EH (cell line): Measurements from ENCODE around the gene KRT31.
A peak's percentile ranks its signal among the peaks of the same experiment; 100 is the strongest.
"Not testable (repeated sequence)": the region's sequence is repeated elsewhere in the genome, so short reads cannot be mapped to it uniquely, and the experiment has no call there.

Experiments
- DNase-seq: peaks from one replicate; pipeline ENCODE4 v3.0.0-alpha.2; 2015; ENCODE audit warnings: low read depth

Gene KRT31

DNA sequence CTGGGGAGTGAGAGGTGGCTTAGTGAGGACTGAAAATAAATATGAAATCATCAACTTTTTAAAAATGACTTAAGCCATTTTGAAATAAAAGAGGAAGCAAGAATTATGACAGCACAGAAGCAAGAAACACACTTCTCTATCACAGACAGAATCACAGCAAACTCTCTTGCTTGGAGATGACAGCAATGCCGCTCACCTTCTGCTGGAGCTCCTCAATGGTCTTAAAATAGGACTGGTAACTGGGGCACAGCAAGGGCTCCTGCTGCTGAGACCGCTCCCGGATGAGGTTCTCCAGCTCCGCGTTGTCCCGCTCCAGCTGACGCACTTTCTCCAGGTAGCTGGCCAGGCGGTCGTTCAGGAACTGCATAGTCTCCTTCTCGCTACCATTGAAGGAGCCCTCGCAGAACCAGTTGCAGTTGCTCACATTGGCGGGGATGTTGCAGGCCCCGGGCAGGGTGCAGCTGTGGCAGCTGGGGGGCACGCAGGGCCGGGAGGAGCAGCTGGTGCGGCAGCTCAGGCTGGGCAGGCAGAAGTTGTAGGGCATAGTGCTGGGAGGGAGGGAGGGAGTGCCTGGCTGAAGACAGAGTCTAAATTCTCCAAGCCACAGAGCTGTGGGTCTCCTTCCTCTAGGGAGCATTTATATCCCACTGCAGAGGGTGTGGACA lies at the start of gene KRT31:
KRT31 (minus strand) TSS at position 613 of the 665 bp plus-strand sequence; CDS start at position 544, 69 bp downstream.
- DNase-seq: no peak

DNA sequence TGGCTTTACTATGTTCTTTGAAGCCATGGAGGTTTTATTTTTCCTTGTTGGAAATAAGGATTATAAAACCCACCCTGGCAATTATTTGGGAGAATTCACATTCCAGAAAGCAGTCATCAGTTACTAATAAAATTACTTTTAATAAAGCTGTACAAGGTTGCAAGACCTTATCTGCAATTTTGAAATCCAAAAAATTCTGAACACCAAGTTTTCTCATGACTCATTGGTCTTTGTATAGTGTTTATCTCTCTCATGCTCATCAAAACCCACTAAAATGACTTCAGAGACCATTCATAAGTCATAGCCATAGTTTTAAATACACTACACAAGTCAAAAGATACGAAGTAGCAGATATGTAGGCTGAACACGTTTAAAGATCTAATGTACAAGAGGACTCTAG lies 49.4 kb upstream of the KRT31 start:
- peak; percentile 90 for DNase-seq

DNA sequence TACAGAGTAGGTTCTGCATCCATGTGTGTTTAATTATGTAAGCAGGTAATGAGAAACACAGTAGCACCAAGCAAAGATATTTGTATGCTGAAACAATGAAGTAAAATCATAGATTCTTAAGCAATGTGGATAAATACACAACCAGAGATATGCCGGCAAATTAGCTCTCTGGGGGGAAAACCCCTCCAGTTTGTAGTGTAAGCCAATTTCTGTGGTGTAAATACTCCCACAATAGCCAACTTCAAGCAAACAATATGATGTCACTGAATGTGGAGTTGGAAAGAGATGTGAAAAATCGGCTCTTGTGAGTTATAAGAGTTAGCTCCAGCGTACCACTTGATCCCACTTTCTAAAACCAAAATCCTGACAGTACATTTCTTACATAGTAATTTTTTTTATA lies 47.2 kb upstream of the KRT31 start:
- no peak for DNase-seq

DNA sequence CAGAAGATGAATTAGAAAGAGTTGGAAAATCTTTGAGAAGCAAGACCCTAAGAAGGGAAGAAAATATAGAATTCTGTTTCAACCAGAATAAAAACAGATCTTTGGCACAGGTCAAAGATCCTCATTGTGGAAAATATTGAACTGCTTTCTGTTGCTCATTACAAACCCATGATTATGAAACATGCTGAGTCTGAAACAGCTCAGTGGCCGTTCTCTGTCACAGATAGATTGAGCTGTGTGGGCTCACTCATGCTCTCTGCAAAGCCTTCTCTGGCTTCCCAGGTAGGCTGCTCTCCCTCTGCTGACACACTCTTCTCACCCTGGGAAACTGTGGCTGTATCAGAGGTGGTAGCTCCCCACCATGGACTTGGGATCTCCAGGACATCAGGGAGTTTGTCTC lies 46.8 kb upstream of the KRT31 start:
- no peak for DNase-seq

DNA sequence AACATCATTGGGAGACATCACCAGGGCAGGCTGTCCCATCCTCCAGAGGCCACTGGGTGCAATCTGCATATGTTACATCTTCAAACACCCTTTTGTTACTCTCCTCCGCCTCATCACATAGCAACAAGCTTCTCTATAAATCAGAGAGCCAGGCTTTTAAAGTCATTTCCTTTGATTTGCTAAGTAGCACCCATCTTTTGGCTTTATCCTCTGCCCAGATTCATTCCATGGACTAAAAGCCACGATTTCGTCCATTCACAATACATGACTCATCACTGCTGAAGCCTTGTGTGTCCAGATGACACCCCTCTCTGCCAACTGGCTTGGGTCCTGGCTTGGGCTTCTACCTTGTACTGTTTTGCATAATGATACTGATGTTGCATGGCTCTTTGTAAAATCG lies 45.3 kb upstream of the KRT31 start:
- DNase-seq: peak; percentile 95

DNA sequence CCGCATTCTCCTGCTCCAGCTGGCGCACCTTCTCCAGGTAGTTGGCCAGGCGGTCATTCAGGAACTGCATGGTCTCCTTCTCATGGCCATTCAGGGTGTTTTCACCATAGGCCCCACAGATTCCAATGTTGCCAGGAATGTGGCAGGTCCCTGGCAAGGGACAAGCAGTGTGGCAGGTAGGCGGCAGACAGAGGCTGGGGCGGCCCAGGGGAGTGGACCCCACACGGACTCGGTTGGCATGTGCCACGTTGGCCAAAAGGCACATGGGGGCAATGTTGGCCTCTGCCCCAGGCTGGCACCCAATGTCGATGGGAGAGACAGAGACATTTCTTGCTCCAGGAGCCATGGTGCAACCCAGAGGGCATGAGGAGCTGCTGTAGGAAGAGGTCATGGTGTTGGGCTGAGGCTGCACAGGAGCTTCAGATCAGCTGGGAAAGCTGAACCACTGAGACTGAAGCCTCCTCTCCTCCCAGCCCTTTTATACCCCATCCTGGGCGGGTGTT lies 43.2 kb upstream of the KRT31 start, which contains the start of gene KRT38:
KRT38 (minus strand) TSS at position 453 of the 503 bp plus-strand sequence; CDS start at position 391, 62 bp downstream.
- DNase-seq: no peak

DNA sequence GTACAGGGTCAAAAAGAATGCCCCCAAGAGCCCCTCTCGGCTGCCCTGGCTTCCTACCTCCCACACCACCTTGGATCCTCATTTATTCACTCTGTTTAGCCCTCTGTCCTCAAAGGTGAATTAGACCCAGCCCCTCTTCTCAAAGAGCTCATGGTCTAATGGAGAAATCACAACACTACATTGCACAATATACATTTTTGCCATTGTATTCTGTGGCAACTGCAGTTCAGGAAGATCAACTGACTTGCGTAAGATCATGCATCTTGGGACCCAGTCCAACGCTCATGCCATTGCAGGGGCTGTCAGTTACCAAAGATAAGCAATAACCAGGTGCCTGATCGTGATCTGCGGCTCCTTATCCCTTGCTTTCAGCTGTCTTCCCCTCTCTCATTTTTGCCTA lies 42.0 kb upstream of the KRT31 start:
- peak; percentile 51 for DNase-seq

DNA sequence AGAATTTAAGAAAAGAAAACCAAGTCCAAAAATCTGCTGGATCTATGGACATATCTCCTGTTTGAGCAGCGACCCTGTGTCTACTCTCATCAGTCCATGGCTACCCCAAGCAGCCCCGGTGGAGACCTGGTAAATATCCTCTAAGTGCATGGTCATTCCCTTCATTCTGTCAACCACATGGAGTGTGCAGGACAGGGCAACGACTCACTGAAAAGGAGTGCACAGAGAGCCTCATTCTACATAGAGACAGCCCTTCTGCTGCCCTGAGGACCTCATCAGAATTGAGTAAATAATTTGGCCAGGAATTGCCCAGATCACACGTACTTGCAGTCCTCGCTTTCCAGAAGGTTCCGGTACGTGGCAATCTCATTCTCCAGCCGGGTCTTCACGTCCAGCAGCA lies 40.4 kb upstream of the KRT31 start:
- DNase-seq: peak; percentile 53

DNA sequence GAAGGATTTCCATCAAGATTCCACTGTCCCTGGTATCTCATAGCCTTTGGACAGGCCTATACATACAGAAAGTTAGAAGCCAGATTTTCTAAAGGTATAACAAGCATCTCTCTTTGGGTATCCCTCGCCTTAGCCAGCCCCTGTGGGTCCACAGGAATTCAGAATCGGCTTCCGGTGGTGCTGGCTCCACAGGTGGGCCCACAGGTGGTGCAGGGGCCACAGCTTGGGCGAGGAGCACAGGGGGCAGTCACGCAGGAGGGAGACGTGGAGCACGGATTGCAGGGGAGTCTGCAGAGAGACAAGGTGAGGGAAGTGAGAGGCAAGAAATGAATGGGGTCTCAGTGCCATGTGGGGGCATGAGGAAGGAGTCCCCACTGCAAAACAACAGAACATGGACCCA lies 39.8 kb upstream of the KRT31 start:
- no peak for DNase-seq

DNA sequence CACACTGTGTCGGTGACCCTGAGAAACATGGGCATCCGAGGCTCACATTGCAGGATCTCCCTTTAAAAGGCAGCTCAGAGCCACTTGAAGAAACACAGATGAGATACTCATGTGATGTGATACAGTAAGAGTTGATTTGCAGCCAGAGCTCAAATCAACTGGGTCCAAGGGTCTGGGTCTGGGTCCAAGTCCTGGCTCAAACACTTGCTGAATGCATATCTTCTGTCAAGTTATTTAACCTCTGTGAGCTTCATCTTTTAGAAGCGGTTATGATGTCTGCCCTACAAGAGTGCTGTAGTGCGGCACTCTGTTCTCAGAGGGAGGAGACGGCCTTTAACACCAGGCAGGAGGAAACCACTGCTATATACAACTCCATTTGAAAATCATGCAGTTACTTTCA lies 37.0 kb upstream of the KRT31 start:
- no peak for DNase-seq

DNA sequence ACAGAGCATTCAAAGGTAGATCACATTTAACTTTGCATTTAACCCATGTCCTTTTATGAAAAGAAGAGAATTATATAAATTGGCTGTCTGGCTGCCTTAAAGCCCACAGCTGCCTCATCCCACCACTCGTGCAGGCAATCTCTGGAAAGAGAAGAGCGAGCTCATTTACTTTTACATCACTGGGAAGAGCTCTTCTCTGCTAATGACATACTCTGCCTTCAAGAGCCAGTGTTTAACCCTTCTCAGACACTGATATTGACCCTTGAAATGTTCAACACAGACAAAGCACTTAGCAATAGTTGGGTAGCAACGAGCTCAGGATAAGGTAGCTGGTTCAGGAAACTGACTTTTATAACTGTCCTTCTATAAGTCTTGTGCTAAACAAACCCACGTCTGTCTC lies 36.6 kb upstream of the KRT31 start:
- no peak for DNase-seq

DNA sequence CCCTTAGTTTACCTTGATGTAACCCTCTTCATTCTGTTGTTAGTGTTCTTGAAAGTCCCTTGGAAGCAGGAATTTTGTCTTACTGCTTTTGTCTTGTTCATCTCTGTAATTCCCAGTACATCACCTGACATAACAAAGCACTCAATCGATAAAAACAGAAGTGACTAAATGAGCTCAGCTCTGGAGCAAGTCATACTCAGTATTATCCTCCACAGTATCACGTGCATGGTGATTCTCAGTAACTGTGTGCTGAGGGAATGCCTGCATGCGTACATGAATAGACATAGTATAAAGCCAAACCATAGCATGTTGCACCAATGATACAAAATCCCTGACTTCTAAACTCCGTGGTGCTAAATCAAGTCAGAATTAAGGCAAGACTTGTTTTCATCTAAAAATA lies 36.2 kb upstream of the KRT31 start:
- DNase-seq: no peak

DNA sequence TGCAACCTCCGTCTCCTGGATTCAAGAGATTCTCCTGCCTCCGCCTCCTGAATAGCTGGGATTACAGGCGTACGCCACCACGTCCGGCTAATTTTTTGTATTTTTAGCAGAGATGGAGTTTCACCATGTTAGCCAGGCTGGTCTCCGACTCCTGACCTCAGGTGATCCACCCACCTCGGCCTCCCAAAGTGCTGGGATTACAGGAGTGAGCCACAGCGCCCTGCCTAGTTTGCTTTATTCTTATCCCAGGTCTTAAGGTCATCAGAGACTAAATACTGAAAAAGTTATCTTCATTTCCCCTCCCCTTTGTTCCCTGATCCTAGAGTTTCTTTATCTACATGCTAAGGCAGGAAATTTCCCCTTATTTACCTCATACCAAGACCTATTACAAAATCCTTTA lies 33.0 kb upstream of the KRT31 start:
- not testable (repeated sequence) for DNase-seq

DNA sequence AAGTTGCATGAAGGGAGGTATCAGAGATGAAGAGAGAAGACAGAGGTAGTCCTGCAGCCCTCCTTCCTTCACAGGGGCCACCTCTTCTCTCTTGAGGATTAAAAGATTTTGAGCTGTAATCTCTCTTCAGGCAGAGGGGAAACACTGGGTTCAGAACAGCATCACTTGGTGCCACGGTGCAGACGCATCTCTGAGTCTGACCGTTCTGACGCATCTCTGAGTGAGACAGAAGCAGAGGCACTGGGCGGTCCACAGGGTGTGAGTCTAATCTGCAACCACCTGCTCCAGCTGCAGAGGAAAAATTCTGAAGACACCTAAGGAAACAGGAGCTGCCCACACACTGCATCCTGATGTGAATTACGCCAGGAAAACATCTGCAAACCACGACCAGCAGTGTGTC lies 32.3 kb upstream of the KRT31 start:
- DNase-seq: no peak

DNA sequence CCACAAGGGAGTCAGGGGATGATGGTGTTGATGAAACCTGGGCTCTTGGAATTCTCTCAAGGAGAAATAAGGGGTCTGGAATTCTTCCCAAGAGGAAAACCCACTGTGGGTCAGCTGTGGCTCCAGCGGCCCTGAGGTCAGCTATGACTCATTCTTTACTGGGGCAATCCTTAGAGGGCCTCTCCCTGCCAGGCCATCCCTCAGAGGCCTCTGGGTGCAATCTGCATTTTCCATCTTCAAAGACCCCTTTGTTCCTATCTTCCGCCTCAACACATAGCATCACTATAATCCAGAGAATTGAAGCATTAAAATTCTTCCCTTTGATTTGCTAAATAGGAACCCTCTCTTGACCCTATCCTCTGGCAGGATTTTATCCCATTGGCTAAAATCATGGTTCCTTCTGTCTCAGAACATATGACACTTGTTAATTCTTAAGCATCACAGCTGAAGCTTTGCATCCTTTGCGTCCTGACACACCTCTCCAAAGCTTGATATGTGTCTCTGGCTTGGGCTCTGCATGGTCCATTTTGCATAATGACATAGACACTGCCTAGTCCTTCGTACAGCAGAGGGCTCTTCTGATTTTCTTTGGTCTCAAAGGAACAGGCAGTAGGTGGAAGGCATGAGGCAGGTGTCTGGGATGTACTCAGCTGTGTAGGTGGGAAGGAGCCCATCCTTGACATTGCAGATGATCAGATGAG lies 31.3 kb upstream of the KRT31 start:
- peak; percentile 61 for DNase-seq

DNA sequence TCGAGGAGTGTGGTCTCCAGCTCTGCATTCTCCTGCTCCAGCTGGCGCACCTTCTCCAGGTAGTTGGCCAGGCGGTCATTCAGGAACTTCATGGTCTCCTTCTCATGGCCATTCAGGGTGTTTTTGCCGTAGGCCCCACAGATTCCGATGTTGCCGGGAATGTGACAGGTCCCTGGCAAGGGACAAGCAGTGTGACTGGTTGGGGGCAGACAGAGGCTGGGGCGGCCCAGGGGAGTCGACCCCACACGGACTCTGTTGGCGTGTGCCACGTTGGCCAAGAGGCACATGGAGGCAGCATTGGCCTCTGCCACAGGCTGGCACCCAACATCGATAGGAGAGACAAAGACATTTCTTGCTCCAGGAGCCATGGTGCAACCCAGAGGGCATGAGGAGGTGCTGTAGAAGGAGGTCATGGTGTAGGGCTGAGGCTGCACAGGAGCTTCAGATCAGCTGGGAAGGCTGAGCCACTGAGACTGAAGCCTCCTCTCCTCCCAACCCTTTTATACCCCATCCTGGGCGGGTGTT lies 26.8 kb upstream of the KRT31 start, which contains the start of gene KRT37:
KRT37 (minus strand) TSS at position 475 of the 525 bp plus-strand sequence; CDS start at position 413, 62 bp downstream.
- DNase-seq: no peak

DNA sequence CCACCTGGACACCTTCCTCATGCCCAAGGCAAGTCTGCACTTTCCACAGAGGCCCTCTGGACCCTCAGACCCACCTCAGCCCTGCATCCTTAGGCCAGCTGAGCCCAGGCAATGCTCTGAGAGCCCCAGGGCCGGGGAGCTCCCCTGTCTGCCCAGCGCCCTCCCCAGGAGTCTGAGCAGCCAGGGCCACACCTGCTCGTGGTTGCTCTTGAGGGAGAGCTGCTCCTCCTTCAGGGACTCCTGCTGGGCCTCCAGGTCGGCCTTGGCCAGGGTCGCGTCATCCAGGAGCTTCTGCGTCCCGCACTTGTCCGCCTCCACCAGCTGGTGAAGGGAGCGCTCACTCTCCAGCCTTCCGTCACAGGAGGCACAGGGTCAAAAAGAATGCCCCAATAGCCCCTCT lies 25.2 kb upstream of the KRT31 start:
- not testable (repeated sequence) for DNase-seq

DNA sequence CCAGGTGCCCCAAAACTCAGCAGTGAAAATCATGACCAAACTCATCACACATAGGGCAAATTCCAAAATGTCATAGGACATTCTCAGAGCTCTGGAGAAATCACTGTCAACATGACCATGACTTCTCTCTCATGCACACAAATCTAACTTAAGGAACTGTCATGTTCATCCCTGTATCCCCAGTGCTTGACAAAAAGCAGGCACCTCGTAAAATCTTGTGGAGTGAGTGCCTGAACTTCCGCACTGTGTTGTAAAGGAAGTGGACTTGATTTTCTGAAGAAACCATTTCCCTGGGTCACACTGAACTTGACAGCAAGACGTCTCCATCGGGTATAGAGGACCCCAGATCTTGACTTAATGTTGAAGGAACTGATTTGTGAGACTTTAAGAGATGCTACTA lies 24.2 kb upstream of the KRT31 start:
- no peak for DNase-seq

DNA sequence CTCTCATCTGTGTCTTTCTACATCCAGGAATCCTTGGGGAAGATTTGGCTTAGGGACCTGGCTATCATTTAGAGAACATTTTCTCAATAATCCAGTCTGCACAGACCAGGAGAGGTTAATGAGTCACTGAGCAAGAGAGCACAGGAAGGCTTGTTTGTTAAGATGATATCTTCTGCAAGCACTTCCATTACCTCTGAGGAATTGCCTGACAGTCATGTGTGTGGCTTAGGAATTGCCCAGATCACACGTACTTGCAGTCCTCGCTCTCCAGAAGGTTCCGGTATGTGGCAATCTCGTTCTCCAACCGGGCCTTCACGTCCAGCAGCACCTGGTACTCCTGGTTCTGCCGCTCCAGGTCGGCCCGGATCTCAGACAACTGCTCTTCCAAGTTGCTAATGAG lies 23.7 kb upstream of the KRT31 start:
- peak; percentile 87 for DNase-seq

DNA sequence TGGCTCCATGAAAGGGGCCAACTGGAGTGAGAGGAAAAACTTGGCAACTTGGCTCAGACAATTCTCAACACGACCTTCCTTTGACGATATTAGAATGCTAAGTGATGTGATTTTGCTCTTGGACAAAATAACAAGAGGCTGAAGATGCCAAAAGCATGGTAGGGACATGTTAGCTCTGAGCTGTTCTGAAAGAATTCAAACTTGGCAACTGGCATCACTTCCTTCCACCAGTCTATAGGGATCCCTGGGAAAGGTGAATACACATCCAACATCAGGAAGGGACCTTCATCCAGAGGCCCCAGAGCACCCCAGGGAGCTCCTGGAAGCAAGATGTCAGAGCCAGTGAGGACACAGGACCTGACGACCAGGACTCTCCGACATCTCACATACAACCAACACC lies 22.7 kb upstream of the KRT31 start:
- peak; percentile 68 for DNase-seq

DNA sequence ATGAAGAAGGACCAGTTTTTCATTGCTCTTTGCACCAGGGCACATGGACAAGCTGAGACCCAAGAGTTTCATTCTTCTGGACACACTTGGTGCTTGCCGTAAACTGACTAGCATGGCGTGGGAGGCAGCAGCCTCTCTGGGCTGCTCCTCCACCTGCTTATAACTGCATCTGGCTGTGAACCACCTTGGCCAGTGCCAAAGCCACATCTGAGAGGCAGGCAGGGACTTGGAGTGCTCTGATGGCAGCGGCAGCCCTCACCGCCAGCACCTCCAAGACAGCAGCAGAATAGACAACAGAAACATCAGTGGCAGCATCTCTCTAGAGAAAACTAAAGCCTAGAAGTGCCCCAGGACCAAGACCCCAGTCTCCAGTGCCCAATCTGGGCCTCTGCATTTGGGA lies 22.3 kb upstream of the KRT31 start:
- no peak for DNase-seq

DNA sequence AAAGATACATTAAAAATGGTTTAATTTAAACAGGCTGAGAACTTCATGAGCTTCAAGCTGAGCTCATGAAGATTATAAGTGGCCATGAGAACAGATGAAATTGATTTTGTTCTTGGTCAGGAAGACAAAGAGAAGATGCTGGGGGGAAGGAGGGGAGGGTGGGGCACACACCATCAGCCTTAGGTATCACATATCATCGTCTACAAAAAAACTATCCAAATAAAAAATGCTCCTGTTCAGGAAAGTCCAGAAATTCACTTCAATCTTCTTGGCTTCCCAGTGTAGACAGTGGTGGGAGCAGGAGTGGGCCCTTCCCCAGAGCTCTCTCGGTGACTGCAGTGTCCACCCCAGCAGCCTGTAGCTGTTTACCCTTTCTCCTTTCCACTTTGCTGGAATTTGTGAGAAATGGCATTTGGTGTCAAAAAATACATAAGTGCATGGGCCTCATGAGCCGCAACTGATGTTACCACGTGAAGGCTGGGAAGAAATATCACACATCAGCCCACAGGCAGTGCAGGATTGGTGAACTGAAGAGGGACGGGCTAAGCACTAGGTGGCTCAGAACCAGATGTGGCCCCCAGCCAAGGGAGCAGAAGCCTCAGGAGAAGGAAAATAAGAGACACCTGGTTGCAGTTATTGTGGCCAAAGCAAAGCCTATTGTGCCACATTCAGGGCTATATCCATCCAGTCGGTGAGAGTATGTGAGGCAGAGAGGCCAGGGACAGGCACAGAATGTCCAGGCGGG lies 20.9 kb upstream of the KRT31 start:
- no peak for DNase-seq
